Upper lobe of right lung (tissue), 1 donor: ENCODE results near the gene PRSS33. TPM values are rescaled to one million over a fixed set of nuclear protein-coding genes. Genes with fewer than 3 reads are reported as not detected.

Experiments
- ATAC-seq: fragments of 200-7000 bp; cut with Tn5 transposase; one replicate; pipeline ENCODE4 v1.9.1; 2020; ENCODE audit warnings: mild to moderate bottlenecking, moderate library complexity
- DNase-seq: peaks from one replicate; pipeline ENCODE4 v3.0.0-alpha.2; 2020
- H3K27ac ChIP-seq: fragments of 200-600 bp; one replicate; pipeline ENCODE4 v1.8.0; 2022
- H3K27me3 ChIP-seq: fragments of 200-600 bp; one replicate; pipeline ENCODE4 v1.8.0; 2022; ENCODE audit warnings: mild to moderate bottlenecking
- H3K36me3 ChIP-seq: fragments of 200-600 bp; one replicate; pipeline ENCODE4 v1.8.0; 2022
- H3K4me1 ChIP-seq: fragments of 200-600 bp; one replicate; pipeline ENCODE4 v1.8.0; 2022
- H3K4me3 ChIP-seq: fragments of 200-600 bp; one replicate; pipeline ENCODE4 v1.8.0; 2022; ENCODE audit warnings: mild to moderate bottlenecking
- H3K9me3 ChIP-seq: fragments of 200-600 bp; one replicate; pipeline ENCODE4 v1.8.0; 2022
- CTCF ChIP-seq: fragments of 200-600 bp; IDR thresholded peaks from one replicate; pipeline ENCODE4 v1.8.0; 2022; ENCODE audit warnings: antibody characterized with exemption
- intact Hi-C: fragments of 100-400 bp; cut with DNase I; formaldehyde crosslinking; loops from one replicate; pipeline ENCODE4 v1.11.0; 2022
- long read RNA-seq: library from polyadenylated mRNA; unstranded; transcript quantifications from one replicate; pipeline ENCODE4 v2.0.0, GENCODE V29; 2021
- total RNA-seq: library from RNA; stranded (reverse); fragmentation: NEBNext Ultra II Directional; extraction: Animal tissue kit (Norgen Biotek cat#: 25700); gene quantifications from one replicate; pipeline ENCODE4 v1.2.1, GENCODE V29; 2021
- donor health status: DM: no; HTN: yes; CAD: no; lungs with severe emphysema.

PRSS33 gene, protein sequence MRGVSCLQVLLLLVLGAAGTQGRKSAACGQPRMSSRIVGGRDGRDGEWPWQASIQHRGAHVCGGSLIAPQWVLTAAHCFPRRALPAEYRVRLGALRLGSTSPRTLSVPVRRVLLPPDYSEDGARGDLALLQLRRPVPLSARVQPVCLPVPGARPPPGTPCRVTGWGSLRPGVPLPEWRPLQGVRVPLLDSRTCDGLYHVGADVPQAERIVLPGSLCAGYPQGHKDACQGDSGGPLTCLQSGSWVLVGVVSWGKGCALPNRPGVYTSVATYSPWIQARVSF
- not detected for total RNA-seq
- long read RNA-seq, result 0 reads

DNA sequence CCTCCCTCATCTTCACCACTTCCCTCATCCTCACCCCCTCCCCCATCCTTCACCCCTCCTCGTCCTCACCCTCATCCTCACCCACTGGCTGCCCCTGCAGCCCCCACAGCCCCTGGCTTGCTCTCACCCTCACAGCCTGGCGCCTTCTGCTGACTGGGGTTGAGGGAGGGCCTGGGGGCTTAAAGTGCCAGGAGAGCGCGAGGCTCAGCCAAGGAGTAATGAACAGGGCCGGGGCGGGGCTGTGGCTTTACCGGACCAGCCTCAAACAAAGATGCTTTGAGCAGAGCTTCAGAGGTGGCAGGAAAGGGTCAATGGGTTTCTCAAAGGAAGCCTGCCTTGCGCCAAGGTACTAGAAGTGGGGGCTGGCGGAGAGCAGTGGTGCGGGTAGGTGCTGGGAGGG lies at the start of gene PRSS33:
TSS of gene PRSS33 (minus strand) at position 155 of the 400 bp plus-strand sequence. CDS start 1,013 bp downstream, outside the sequence.
- Histone ChIP-seq H3K36me3 (no peaks in the 10 kb centered on the region), H3K27me3 (peaks cover 51% of the 10 kb centered on the region), H3K4me1 (peaks cover 6% of the 10 kb centered on the region), H3K4me3 (no peak within 1 kb of the TSS), H3K27ac (no peak within 1 kb of the TSS), H3K9me3 (no peaks in the 10 kb centered on the region)
- no peak for ATAC-seq
- TF ChIP-seq CTCF, result no peak
- intact Hi-C loops, result no loop called here
- DNase-seq, result no peak

GRCh38 chr16:2836646-2837508 lies 49.5 kb upstream of the PRSS33 start:
- Histone ChIP-seq H3K36me3 (no peaks in the 10 kb centered on the region), H3K9me3 (no peaks in the 10 kb centered on the region), H3K4me1 (no peaks in the 10 kb centered on the region), H3K27me3 (peaks cover 3% of the 10 kb centered on the region), H3K4me3 (no peak overlapping the region), H3K27ac (no peak overlapping the region)
- ATAC-seq, result no peak
- intact Hi-C loops, result no loop called here
- no peak for TF ChIP-seq CTCF
- peak; percentile 41 for DNase-seq

DNA sequence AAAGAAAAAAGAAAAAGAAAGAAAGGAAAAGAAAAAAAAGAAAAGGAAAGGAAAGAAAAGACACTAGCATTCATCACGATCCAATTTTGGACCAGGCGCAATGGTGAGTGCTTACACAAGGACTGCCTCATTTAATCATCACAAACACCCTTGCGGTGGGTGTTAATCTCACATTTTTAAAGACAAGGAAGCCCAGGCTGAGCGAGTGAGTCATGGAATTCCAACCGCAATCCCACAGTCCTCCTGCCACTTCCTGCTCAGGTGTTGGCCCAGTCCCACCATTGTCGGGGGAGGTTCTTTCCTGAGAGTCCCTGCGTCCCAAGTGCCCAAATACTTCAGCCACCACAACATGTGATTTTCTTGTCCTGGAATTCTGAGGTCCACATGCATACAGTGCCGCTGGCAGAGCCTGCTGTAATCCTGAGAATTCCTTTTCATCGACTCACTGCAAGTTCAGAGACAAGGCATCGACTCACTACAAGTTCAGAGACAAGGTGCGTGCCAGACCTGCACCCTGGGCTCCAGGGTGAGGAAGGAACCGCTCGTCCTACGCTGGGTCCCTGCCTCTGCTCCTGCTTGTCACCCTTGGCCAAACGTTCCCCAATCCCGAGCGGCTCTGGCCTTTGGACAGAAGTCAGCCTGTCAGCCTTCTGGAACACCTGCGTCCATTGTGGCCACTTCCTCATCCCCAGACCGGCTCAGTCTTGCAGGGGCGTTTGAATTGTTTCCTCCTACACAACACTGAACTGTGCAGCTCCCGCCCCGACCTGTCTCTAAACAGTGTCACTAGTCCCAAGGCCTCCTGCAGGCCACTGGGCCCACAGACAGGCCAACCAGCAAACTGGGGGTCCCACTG lies 48.5 kb upstream of the PRSS33 start:
- ATAC-seq (peak; percentile 76), DNase-seq (peak; percentile 78)
- no peak overlapping the region for H3K4me3 ChIP-seq
- H3K27me3 ChIP-seq, result peaks cover 3% of the 10 kb centered on the region
- H3K4me1 ChIP-seq, result no peaks in the 10 kb centered on the region
- intact Hi-C loops, result no loop called here
- no peaks in the 10 kb centered on the region for H3K9me3 ChIP-seq
- no peak for TF ChIP-seq CTCF
- H3K36me3 ChIP-seq, result no peaks in the 10 kb centered on the region
- H3K27ac ChIP-seq, result peak overlapping the region; percentile 45

GRCh38 chr16:2834968-2835367 lies 47.6 kb upstream of the PRSS33 start:
- intact Hi-C loops, result no loop called here
- Histone ChIP-seq H3K27ac (no peak overlapping the region), H3K4me1 (peaks cover 2% of the 10 kb centered on the region), H3K36me3 (no peaks in the 10 kb centered on the region), H3K4me3 (no peak overlapping the region), H3K9me3 (no peaks in the 10 kb centered on the region), H3K27me3 (no peaks in the 10 kb centered on the region)
- no peak for TF ChIP-seq CTCF
- DNase-seq (no peak), ATAC-seq (no peak)

GRCh38 chr16:2833776-2834175 lies 46.4 kb upstream of the PRSS33 start:
- Histone ChIP-seq H3K4me1 (peaks cover 6% of the 10 kb centered on the region), H3K27ac (no peak overlapping the region), H3K4me3 (no peak overlapping the region), H3K36me3 (no peaks in the 10 kb centered on the region), H3K9me3 (no peaks in the 10 kb centered on the region), H3K27me3 (no peaks in the 10 kb centered on the region)
- peak; percentile 25 for DNase-seq
- intact Hi-C loops, result no loop called here
- ATAC-seq, result no peak
- TF ChIP-seq CTCF, result no peak
